K562 (cell line): ENCODE data around the gene PTGIS. TPM values are rescaled to one million over a fixed set of nuclear protein-coding genes. Genes with fewer than 3 reads are reported as not detected.
A peak's percentile ranks its signal among the peaks of the same experiment; 100 is the strongest.

Source experiments
- CREM ChIP-seq: IDR thresholded peaks from 2 replicates; pipeline ENCODE4 v1.6.1; 2014; ENCODE audit warnings: antibody characterized with exemption, low read depth
- CTCF ChIP-seq, 3 experiments: IDR thresholded peaks in 2 of 3; conservative IDR thresholded peaks in 1 of 3; 2 replicates each; pipeline ENCODE4 v1.5.1; 2011 to 2012; ENCODE audit warnings: low read length in 3 of 3, mild to moderate bottlenecking in 3 of 3, control low read depth in 2 of 3, improper control_type of control experiment in 1 of 3, inconsistent platforms in 1 of 3, low read depth in 1 of 3, mixed read lengths in 1 of 3, moderate library complexity in 1 of 3; ENCODE audit not compliant: insufficient read depth in 2 of 3
- E2F3 ChIP-seq: fragments of 250-450 bp; sonication (Bioruptor Pico); IDR thresholded peaks from 2 replicates; pipeline ENCODE4 v1.4.0; 2020; ENCODE audit warnings: mild to moderate bottlenecking
- E2F8 ChIP-seq: fragments of 450-650 bp; IDR thresholded peaks from 2 replicates; pipeline ENCODE4 v1.7.1; 2018; ENCODE audit warnings: mild to moderate bottlenecking, low read depth; ENCODE audit not compliant: partially characterized antibody
- HDAC2 ChIP-seq: fragments of 450-650 bp; IDR thresholded peaks from 2 replicates; pipeline ENCODE4 v1.6.1; 2016; ENCODE audit warnings: mild to moderate bottlenecking
- HOXB6 ChIP-seq: fragments of 250-450 bp; sonication (Bioruptor Pico); IDR thresholded peaks from 2 replicates; pipeline ENCODE4 v1.5.1; 2022; ENCODE audit warnings: mild to moderate bottlenecking, borderline replicate concordance
- KAT7 ChIP-seq: sonication (generic); formaldehyde crosslinking; IDR thresholded peaks from 2 replicates; pipeline ENCODE4 v1.8.0; 2022; ENCODE audit warnings: missing genetic modification reagents, mild to moderate bottlenecking, borderline replicate concordance
- NCOA2 ChIP-seq, 2 experiments: fragments of 450-650 bp; IDR thresholded peaks; 2 replicates each; pipeline ENCODE4 v1.6.1; 2018; ENCODE audit warnings: mild to moderate bottlenecking in 2 of 2, moderate library complexity in 1 of 2; ENCODE audit not compliant: partially characterized antibody in 2 of 2
- NEUROD1 ChIP-seq: fragments of 150-350 bp; IDR thresholded peaks from 2 replicates; pipeline ENCODE4 v1.6.1; 2014; ENCODE audit warnings: borderline replicate concordance, low read length, low read depth; ENCODE audit not compliant: partially characterized antibody
- RNF219 ChIP-seq: fragments of 250-450 bp; sonication (Bioruptor Pico); IDR thresholded peaks from 2 replicates; pipeline ENCODE4 v1.5.0; 2022; ENCODE audit warnings: mild to moderate bottlenecking
- SMARCB1 ChIP-seq: IDR thresholded peaks from 2 replicates; pipeline ENCODE4 v1.6.1; 2011; ENCODE audit warnings: improper control_type of control experiment, low read depth; ENCODE audit not compliant: insufficient read length
- TCFL5 ChIP-seq: fragments of 250-450 bp; sonication (Bioruptor Pico); conservative IDR thresholded peaks from 2 replicates; pipeline ENCODE4 v1.6.1; 2021; ENCODE audit warnings: mild to moderate bottlenecking, moderate library complexity, matching md5 sums
- TRIM28 ChIP-seq: fragments of 450-650 bp; IDR thresholded peaks from 2 replicates; pipeline ENCODE4 v1.6.1; 2017
- U2AF2 ChIP-seq: fragments of 200-400 bp; formaldehyde crosslinking; optimal IDR thresholded peaks from 2 replicates; pipeline ENCODE3; 2017; ENCODE audit warnings: low read depth, mild to moderate bottlenecking, low read length
- UBTF ChIP-seq, 2 experiments: IDR thresholded peaks; 2 replicates each; pipeline ENCODE4 v1.6.1; 2012; ENCODE audit warnings: improper control_type of control experiment in 2 of 2, low read depth in 2 of 2, low read length in 2 of 2, borderline replicate concordance in 1 of 2
- ZNF75A ChIP-seq: fragments of 450-650 bp; formaldehyde crosslinking; IDR thresholded peaks from 2 replicates; pipeline ENCODE4 v1.4.0; 2020; ENCODE audit warnings: mild to moderate bottlenecking
- polyA plus RNA-seq, 8 experiments: library from polyadenylated mRNA; depleted of rRNA in 4 of 8; stranded (reverse) in 5 of 8; unstranded in 3 of 8; fragments of >200 nt; fragmentation: Nextera tagmentation in 2 of 8; fragmentation: Illumina TruSeq in 1 of 8; extraction: Ambion mirVana in 2 of 8; extraction: Trizol in 1 of 8; gene quantifications; 2 replicates each; pipeline versions ENCODE4 v1.2.1 to v1.2.3, GENCODE V29; 2011 to 2014; ENCODE audit warnings: inconsistent platforms in 1 of 8, missing spikeins in 1 of 8
- total RNA-seq, 7 experiments: library from RNA; depleted of rRNA in 6 of 7; stranded (reverse); fragments of >200 nt in 6 of 7; fragmentation: Illumina TruSeq in 2 of 7; extraction: Trizol in 2 of 7; gene quantifications; 2 replicates each; pipeline versions ENCODE4 v1.2.1 to v1.2.3, GENCODE V29; 2011 to 2021; ENCODE audit warnings: low replicate concordance in 1 of 7

Gene PTGIS
- total and polyA plus RNA-seq, 9 of the 15 experiments (the other 6 are each of a cell fraction or from before 2014, with no cell fraction given) = not detected

- TF ChIP-seq U2AF2 = no peak
- peak; percentile 98 to 99 (median 99) for TF ChIP-seq CTCF (IDR thresholded peaks at IDR 0.05 in 2 of 3, conservative IDR thresholded peaks at IDR 0.05 in 1 of 3; ENCODE audit: insufficient read depth in 2 of 3, low read depth in 1 of 3, low read length in 3 of 3)
- TF ChIP-seq ZNF75A (CRISPR knock-in tag) = no peak
- TF ChIP-seq E2F8 = peak; percentile 47
- peak; percentile 64 for TF ChIP-seq CREM
- TF ChIP-seq E2F3 (CRISPR knock-in tag) = no peak
- TF ChIP-seq HDAC2 = 0 out of 2 replicates have a peak, but pooled peaks have one; percentile 64
- TF ChIP-seq TRIM28 = no peak
- no peak for TF ChIP-seq HOXB6 (CRISPR knock-in tag)
- TF ChIP-seq KAT7 = peak; percentile 85; the same call in 1 of the 2 replicates
- TF ChIP-seq NEUROD1 = no peak
- no peak for TF ChIP-seq NCOA2 (IDR thresholded peaks at IDR 0.05; ENCODE audit: partially characterized antibody in 2 of 2)
- no peak; a peak in 1 of 4 replicates for TF ChIP-seq UBTF (IDR thresholded peaks at IDR 0.05; ENCODE audit: borderline replicate concordance in 1 of 2, low read depth in 2 of 2, low read length in 2 of 2)
- no peak for TF ChIP-seq RNF219 (CRISPR knock-in tag)
- no peak for TF ChIP-seq TCFL5 (CRISPR knock-in tag)
- TF ChIP-seq SMARCB1 = no peak
Measured at GRCh38 chr20:49610691-49611538, 43.0 kb upstream of the PTGIS start (continued).
